IPS-NIHi7 (cell line): ENCODE data around the gene TMPRSS9.
"Not testable (repeated sequence)": the region's sequence is repeated elsewhere in the genome, so short reads cannot be mapped to it uniquely, and the experiment has no call there.

Experiments used
- DNase-seq: peaks from one replicate; pipeline ENCODE4 v3.0.0; 2012; ENCODE audit warnings: mixed read lengths; ENCODE audit errors: extremely low spot score

The TMPRSS9 gene

GRCh38 chr19:2342656-2343288 is 17.3 kb upstream of the TMPRSS9 start:
- DNase-seq: no peak

GRCh38 chr19:2343289-2343982 is 16.6 kb upstream of the TMPRSS9 start:
- DNase-seq: no peak

- DNase-seq: no peak
These were observed 15.6 kb upstream of the TMPRSS9 start for GRCh38 chr19:2344381-2344870.

- no peak for DNase-seq
These were observed 15.0 kb upstream of the TMPRSS9 start for GRCh38 chr19:2345076-2345475.

GRCh38 chr19:2345794-2346663 is 14.0 kb upstream of the TMPRSS9 start:
- no peak for DNase-seq

GRCh38 chr19:2349818-2350217 is 10.2 kb upstream of the TMPRSS9 start:
- DNase-seq: not testable (repeated sequence)

- DNase-seq: no peak
These were observed 9.4 kb upstream of the TMPRSS9 start for GRCh38 chr19:2350656-2351055.

- no peak for DNase-seq
These were observed 8.5 kb upstream of the TMPRSS9 start for GRCh38 chr19:2351591-2351990.

- DNase-seq: no peak
These were observed 7.9 kb upstream of the TMPRSS9 start for GRCh38 chr19:2352121-2352520.

- no peak for DNase-seq
These were observed 6.7 kb upstream of the TMPRSS9 start for GRCh38 chr19:2353159-2353886.

GRCh38 chr19:2353887-2354592 is 6.0 kb upstream of the TMPRSS9 start:
- no peak for DNase-seq

GRCh38 chr19:2354670-2355069 is 5.4 kb upstream of the TMPRSS9 start:
- DNase-seq: no peak

- DNase-seq: no peak
These were observed 4.7 kb upstream of the TMPRSS9 start for GRCh38 chr19:2355168-2356035.

- no peak for DNase-seq
These were observed 3.9 kb upstream of the TMPRSS9 start for GRCh38 chr19:2356036-2356646.

- DNase-seq: no peak
These were observed 2.5 kb upstream of the TMPRSS9 start for GRCh38 chr19:2357279-2358206.

- DNase-seq: no peak
These were observed 1.4 kb upstream of the TMPRSS9 start for GRCh38 chr19:2358548-2359173.

GRCh38 chr19:2360833-2361232 is 768 bp downstream of the TMPRSS9 start:
- no peak for DNase-seq
